Stomach (tissue), 4 donors: ENCODE data around the gene PHACTR3.

Experiments
- POLR2A ChIP-seq, 4 donors: fragments of 450-650 bp; IDR thresholded peaks; one replicate each; pipeline ENCODE4 v1.6.1; 2016; ENCODE audit warnings: antibody characterized with exemption in 4 of 4, control low read depth in 2 of 4, mild to moderate bottlenecking in 1 of 4, moderate library complexity in 1 of 4
- POLR2AphosphoS5 ChIP-seq, 3 donors: sonication (generic); formaldehyde crosslinking; IDR thresholded peaks; one replicate each; pipeline ENCODE4 v1.6.1; 2016; ENCODE audit warnings: antibody characterized with exemption in 3 of 3
- TF ChIP-seq, protein P1 (sequence below), 7 experiments: fragments of 450-650 bp in 4 of 7; fragments of 200-600 bp in 3 of 7; sonication (generic) in 3 of 7; IDR thresholded peaks; one replicate each; pipeline ENCODE4 v1.5.1; 2016 to 2019; ENCODE audit warnings: antibody characterized with exemption in 7 of 7, control low read depth in 2 of 7, mild to moderate bottlenecking in 1 of 7

DNA sequence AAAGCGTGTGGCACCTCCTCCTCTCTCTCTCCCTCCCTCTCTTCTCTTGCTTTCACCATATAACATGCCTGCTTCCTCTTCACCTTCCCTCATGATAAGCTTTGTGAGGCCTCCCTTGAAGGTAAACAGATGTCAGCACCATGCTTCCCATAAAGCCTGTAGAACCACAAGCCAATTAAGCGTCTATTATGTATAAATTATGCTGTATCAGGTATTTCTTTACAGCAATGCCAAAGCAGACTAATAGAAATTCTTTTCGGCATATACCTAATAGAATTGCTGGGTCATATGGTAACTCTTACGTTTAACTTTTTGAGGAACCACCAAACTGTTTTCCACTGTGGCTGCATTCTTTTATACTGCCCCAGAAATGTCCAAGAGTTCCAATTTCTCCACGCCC lies 254.1 kb downstream of the PHACTR3 start:
- TF ChIP-seq POLR2AphosphoS5 (IDR thresholded peaks at IDR 0.05) (no peak), POLR2A (IDR thresholded peaks at IDR 0.05) (no peak)
- TF ChIP-seq, protein P1, sequence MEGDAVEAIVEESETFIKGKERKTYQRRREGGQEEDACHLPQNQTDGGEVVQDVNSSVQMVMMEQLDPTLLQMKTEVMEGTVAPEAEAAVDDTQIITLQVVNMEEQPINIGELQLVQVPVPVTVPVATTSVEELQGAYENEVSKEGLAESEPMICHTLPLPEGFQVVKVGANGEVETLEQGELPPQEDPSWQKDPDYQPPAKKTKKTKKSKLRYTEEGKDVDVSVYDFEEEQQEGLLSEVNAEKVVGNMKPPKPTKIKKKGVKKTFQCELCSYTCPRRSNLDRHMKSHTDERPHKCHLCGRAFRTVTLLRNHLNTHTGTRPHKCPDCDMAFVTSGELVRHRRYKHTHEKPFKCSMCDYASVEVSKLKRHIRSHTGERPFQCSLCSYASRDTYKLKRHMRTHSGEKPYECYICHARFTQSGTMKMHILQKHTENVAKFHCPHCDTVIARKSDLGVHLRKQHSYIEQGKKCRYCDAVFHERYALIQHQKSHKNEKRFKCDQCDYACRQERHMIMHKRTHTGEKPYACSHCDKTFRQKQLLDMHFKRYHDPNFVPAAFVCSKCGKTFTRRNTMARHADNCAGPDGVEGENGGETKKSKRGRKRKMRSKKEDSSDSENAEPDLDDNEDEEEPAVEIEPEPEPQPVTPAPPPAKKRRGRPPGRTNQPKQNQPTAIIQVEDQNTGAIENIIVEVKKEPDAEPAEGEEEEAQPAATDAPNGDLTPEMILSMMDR (IDR thresholded peaks at IDR 0.05): no peak
